ENCODE data around the gene COG2. TPM values are rescaled to one million over a fixed set of nuclear protein-coding genes. Genes with fewer than 3 reads are reported as not detected.

Gene COG2
- total RNA-seq, 1 donor from 2014 or later, result 24.3 TPM

DNA sequence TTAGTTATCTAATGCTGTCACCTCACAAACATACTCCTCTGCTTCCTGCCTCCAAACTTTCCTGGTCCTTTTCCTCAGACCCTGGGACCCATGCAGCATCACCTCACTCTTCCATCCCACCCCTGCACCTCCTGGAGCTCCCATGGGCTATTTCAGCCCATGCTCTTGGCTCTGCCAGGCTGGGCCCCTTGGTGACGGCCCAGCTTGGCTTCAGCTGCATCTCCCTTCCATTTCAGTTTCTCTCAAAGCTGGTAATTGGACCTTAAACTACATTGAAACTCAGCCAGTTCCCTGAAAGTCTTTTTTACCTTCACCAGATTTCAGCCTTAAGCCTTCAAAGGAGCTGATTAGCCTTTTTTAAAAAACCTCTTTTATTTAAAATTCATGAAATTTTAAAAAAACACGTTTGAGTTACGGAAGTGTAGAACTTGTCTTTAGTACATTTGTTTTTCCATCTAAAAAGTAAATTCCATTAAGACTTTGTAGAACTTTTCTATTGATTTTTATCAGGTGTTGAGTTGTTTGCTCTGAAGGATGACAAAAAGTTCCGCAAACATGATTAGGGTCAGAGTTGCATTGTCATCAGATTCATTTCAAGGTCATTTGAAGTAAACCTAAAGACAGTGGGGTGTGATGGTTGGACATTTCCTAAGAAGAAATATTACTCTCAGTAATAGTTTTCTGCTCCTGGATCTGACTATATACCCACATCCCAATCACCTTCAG lies 38.2 kb downstream of the COG2 start:
- H3K9me3 Mint-ChIP-seq (ENCODE audit: unreplicated experiment), result no peaks in the 10 kb centered on the region
- H3K4me1 Mint-ChIP-seq (ENCODE audit: unreplicated experiment), result peaks cover 13% of the 10 kb centered on the region
- H3K27ac Mint-ChIP-seq (ENCODE audit: unreplicated experiment), result no peak overlapping the region
- peaks cover 27% of the 10 kb centered on the region for H3K36me3 Mint-ChIP-seq (ENCODE audit: low read depth, unreplicated experiment)
- no peak for DNase-seq (ENCODE audit: low spot score)
- no peaks in the 10 kb centered on the region for H3K27me3 Mint-ChIP-seq (ENCODE audit: unreplicated experiment)
- no peak overlapping the region for H3K4me3 Mint-ChIP-seq (ENCODE audit: unreplicated experiment)
- no peak for TF ChIP-seq CTCF (IDR thresholded peaks at IDR 0.05; ENCODE audit: unreplicated experiment)

DNA sequence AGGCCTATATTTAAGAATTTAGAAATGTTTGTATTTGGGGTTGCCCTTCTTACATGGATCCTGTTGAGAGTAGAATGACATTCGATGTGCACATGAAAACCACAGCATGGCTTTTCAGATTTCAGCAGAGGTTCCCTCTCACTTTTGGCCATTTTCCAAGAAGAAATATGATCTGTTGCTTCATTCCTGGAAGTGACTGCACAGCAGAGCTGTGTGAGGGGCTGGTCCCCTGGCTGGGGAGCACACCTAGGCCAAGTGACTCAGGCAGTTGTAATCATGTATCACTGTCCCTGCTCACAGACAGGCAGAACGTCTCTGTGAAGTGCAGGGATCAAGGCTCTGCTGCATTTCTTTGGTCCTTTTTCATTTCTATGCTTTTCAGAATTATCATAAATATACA lies 39.3 kb downstream of the COG2 start:
- no peak overlapping the region for H3K27ac Mint-ChIP-seq (ENCODE audit: unreplicated experiment)
- no peak for TF ChIP-seq CTCF (IDR thresholded peaks at IDR 0.05; ENCODE audit: unreplicated experiment)

DNA sequence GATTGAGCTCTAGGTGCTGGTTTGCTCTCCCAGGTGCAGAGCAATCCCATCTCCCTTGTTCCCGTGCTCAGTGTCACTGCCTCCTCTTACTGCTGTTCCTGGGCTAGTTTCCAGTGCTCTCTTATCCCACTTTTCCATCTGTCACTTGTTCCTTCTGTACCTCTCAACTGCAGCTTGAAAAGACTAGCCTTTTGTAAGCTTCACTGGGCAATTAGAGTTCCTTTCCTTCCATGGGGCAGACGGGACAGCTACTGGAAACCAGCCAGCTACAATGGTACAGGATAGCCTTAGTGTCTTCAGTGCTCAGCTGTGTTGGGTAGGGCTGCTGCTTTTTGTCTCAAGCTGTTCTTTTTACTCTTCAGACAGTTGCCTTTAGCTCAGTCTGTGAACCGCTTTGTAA lies 40.0 kb downstream of the COG2 start:
- TF ChIP-seq CTCF (IDR thresholded peaks at IDR 0.05; ENCODE audit: unreplicated experiment), result no peak
- H3K27me3 Mint-ChIP-seq (ENCODE audit: unreplicated experiment), result no peaks in the 10 kb centered on the region
- no peak overlapping the region for H3K4me3 Mint-ChIP-seq (ENCODE audit: unreplicated experiment)
- H3K9me3 Mint-ChIP-seq (ENCODE audit: unreplicated experiment), result no peaks in the 10 kb centered on the region
- H3K27ac Mint-ChIP-seq (ENCODE audit: unreplicated experiment), result no peak overlapping the region
- peaks cover 15% of the 10 kb centered on the region for H3K4me1 Mint-ChIP-seq (ENCODE audit: unreplicated experiment)
- peaks cover 14% of the 10 kb centered on the region for H3K36me3 Mint-ChIP-seq (ENCODE audit: low read depth, unreplicated experiment)
- DNase-seq (ENCODE audit: low spot score), result no peak

More for the DNA sequence above, 39.3 kb downstream of the COG2 start:
- Mint-ChIP-seq H3K4me3 (ENCODE audit: unreplicated experiment) (no peak overlapping the region), H3K27me3 (ENCODE audit: unreplicated experiment) (no peaks in the 10 kb centered on the region), H3K9me3 (ENCODE audit: unreplicated experiment) (no peaks in the 10 kb centered on the region), H3K4me1 (ENCODE audit: unreplicated experiment) (peaks cover 13% of the 10 kb centered on the region), H3K36me3 (ENCODE audit: low read depth, unreplicated experiment) (peaks cover 17% of the 10 kb centered on the region)
- DNase-seq (ENCODE audit: low spot score), result no peak

- Mint-ChIP-seq H3K36me3 (ENCODE audit: low read depth, unreplicated experiment) (peaks cover 15% of the 10 kb centered on the region), H3K4me1 (ENCODE audit: unreplicated experiment) (peaks cover 20% of the 10 kb centered on the region), H3K9me3 (ENCODE audit: unreplicated experiment) (no peaks in the 10 kb centered on the region), H3K27me3 (ENCODE audit: unreplicated experiment) (no peaks in the 10 kb centered on the region), H3K4me3 (ENCODE audit: unreplicated experiment) (no peak overlapping the region), H3K27ac (ENCODE audit: unreplicated experiment) (peak overlapping the region; percentile 36)
- no peak for DNase-seq (ENCODE audit: low spot score)
- no peak for TF ChIP-seq CTCF (IDR thresholded peaks at IDR 0.05; ENCODE audit: unreplicated experiment)
Observed at GRCh38 chr1:230682882-230683610, 40.8 kb downstream of the COG2 start.

GRCh38 chr1:230684146-230684545 lies 41.9 kb downstream of the COG2 start:
- TF ChIP-seq CTCF (IDR thresholded peaks at IDR 0.05; ENCODE audit: unreplicated experiment), result no peak
- Mint-ChIP-seq H3K27me3 (ENCODE audit: unreplicated experiment) (no peaks in the 10 kb centered on the region), H3K4me3 (ENCODE audit: unreplicated experiment) (no peak overlapping the region), H3K36me3 (ENCODE audit: low read depth, unreplicated experiment) (peaks cover 15% of the 10 kb centered on the region), H3K27ac (ENCODE audit: unreplicated experiment) (no peak overlapping the region), H3K4me1 (ENCODE audit: unreplicated experiment) (peaks cover 28% of the 10 kb centered on the region), H3K9me3 (ENCODE audit: unreplicated experiment) (no peaks in the 10 kb centered on the region)
- no peak for DNase-seq (ENCODE audit: low spot score)

Measured in endothelial cell (in vitro differentiated cells).